HEK293 (cell line): Measurements from ENCODE around the gene CLEC4G.

Source experiments
- CTCF ChIA-PET: fragments of 350-600 bp; formaldehyde crosslinking; extraction: SDS; loops from one replicate; lab custom pipeline; 2021; ENCODE audit warnings: antibody characterized with exemption; lab: Yijun Ruan, JAX
- POLR2A ChIA-PET: fragments of 300-600 bp; formaldehyde crosslinking; extraction: SDS; loops from one replicate; lab custom pipeline; 2020; ENCODE audit warnings: antibody characterized with exemption, inconsistent platforms; lab: Yijun Ruan, JAX
- H3K27ac ChIP-seq: fragments of 200-500 bp; sonication (Bioruptor generic); 2 replicates; pipeline ENCODE4 v1.5.1; 2014; ENCODE audit warnings: low read depth, low read length, control low read depth, inconsistent platforms; ENCODE audit errors: extremely low read depth
- H3K36me3 ChIP-seq, 2 experiments: fragments of 200-500 bp in 1 of 2; sonication (Bioruptor generic) in 1 of 2; 1 replicate in 1 of 2; 2 replicates in 1 of 2; pipeline ENCODE4 v1.5.1; 2014 to 2017; ENCODE audit warnings: inconsistent platforms in 2 of 2, low read length in 2 of 2; ENCODE audit not compliant: control insufficient read depth in 2 of 2, insufficient read depth in 1 of 2
- H3K4me1 ChIP-seq: fragments of 200-500 bp; sonication (Bioruptor generic); 2 replicates; pipeline ENCODE4 v1.5.1; 2014; ENCODE audit warnings: mild to moderate bottlenecking, low read length, inconsistent platforms; ENCODE audit not compliant: control insufficient read depth, insufficient read depth
- H3K4me3 ChIP-seq: 2 replicates; pipeline ENCODE4 v1.5.1; 2011; ENCODE audit warnings: low read depth, mild to moderate bottlenecking, control low read depth, low read length, moderate library complexity
- H3K9me3 ChIP-seq: fragments of 200-500 bp; sonication (Bioruptor generic); 2 replicates; pipeline ENCODE4 v1.5.1; 2014; ENCODE audit warnings: low read depth, low read length, inconsistent platforms; ENCODE audit not compliant: control insufficient read depth, insufficient read depth
- EGR2 ChIP-seq: fragments of 450-650 bp; formaldehyde crosslinking; IDR thresholded peaks from 2 replicates; pipeline ENCODE4 v1.5.1; 2016; ENCODE audit warnings: low read depth, missing biosample characterization, missing genetic modification characterization
- HOXD13 ChIP-seq: sonication (generic); formaldehyde crosslinking; IDR thresholded peaks from 2 replicates; pipeline ENCODE4 v1.8.0; 2022; ENCODE audit warnings: missing genetic modification reagents, borderline replicate concordance
- IKZF3 ChIP-seq: fragments of 450-650 bp; IDR thresholded peaks from 2 replicates; pipeline ENCODE4 v1.5.0; 2018; ENCODE audit warnings: missing biosample characterization, mild to moderate bottlenecking, missing genetic modification characterization, moderate library complexity
- KLF10 ChIP-seq: fragments of 450-650 bp; IDR thresholded peaks from 2 replicates; pipeline ENCODE4 v1.5.1; 2018; ENCODE audit warnings: missing biosample characterization, mild to moderate bottlenecking, missing genetic modification characterization
- OSR2 ChIP-seq: fragments of 450-650 bp; formaldehyde crosslinking; IDR thresholded peaks from 2 replicates; pipeline ENCODE4 v1.5.1; 2016; ENCODE audit warnings: missing biosample characterization, missing genetic modification characterization
- SETDB1 ChIP-seq: IDR thresholded peaks from one replicate; pipeline ENCODE4 v1.6.1; 2017; ENCODE audit warnings: mild to moderate bottlenecking, low read length, moderate library complexity, mixed read lengths; ENCODE audit not compliant: insufficient read length
- ZFHX2 ChIP-seq: fragments of 450-650 bp; formaldehyde crosslinking; conservative IDR thresholded peaks from 2 replicates; pipeline ENCODE4 v1.5.1; 2016; ENCODE audit warnings: missing biosample characterization, missing genetic modification characterization
- ZIC2 ChIP-seq: fragments of 450-650 bp; formaldehyde crosslinking; IDR thresholded peaks from 2 replicates; pipeline ENCODE4 v1.5.1; 2016; ENCODE audit warnings: missing biosample characterization, missing genetic modification characterization
- ZNF169 ChIP-seq: fragments of 450-650 bp; formaldehyde crosslinking; IDR thresholded peaks from 2 replicates; pipeline ENCODE4 v1.5.1; 2016; ENCODE audit warnings: missing biosample characterization, missing genetic modification characterization
- ZNF175 ChIP-seq: fragments of 450-650 bp; formaldehyde crosslinking; IDR thresholded peaks from 2 replicates; pipeline ENCODE4 v1.5.1; 2016; ENCODE audit warnings: missing biosample characterization, missing genetic modification characterization
- ZNF2 ChIP-seq: fragments of 450-650 bp; formaldehyde crosslinking; IDR thresholded peaks from 2 replicates; pipeline ENCODE4 v1.5.1; 2016; ENCODE audit warnings: missing biosample characterization, missing genetic modification characterization
- ZNF202 ChIP-seq: fragments of 450-650 bp; formaldehyde crosslinking; IDR thresholded peaks from 2 replicates; pipeline ENCODE4 v1.5.1; 2016; ENCODE audit warnings: missing biosample characterization, missing genetic modification characterization, borderline replicate concordance
- ZNF24 ChIP-seq: fragments of 450-650 bp; formaldehyde crosslinking; IDR thresholded peaks from 2 replicates; pipeline ENCODE4 v1.5.1; 2016; ENCODE audit warnings: missing biosample characterization, missing genetic modification characterization
- ZNF37A ChIP-seq: fragments of 450-650 bp; IDR thresholded peaks from 2 replicates; pipeline ENCODE4 v1.5.1; 2018; ENCODE audit warnings: missing biosample characterization, missing genetic modification characterization
- ZNF416 ChIP-seq: fragments of 450-650 bp; formaldehyde crosslinking; IDR thresholded peaks from 2 replicates; pipeline ENCODE4 v1.5.1; 2016; ENCODE audit warnings: missing biosample characterization, missing genetic modification characterization
- ZNF423 ChIP-seq: fragments of 450-650 bp; formaldehyde crosslinking; IDR thresholded peaks from 2 replicates; pipeline ENCODE4 v1.5.1; 2016; ENCODE audit warnings: missing biosample characterization, missing genetic modification characterization
- ZNF529 ChIP-seq: fragments of 450-650 bp; formaldehyde crosslinking; IDR thresholded peaks from 2 replicates; pipeline ENCODE4 v1.5.1; 2017; ENCODE audit warnings: missing genetic modification characterization, missing biosample characterization; ENCODE audit not compliant: insufficient replicate concordance
- ZNF585B ChIP-seq: fragments of 450-650 bp; formaldehyde crosslinking; IDR thresholded peaks from 2 replicates; pipeline ENCODE4 v1.5.1; 2016; ENCODE audit warnings: missing biosample characterization, missing genetic modification characterization
- ZNF596 ChIP-seq: fragments of 450-650 bp; IDR thresholded peaks from 2 replicates; pipeline ENCODE4 v1.5.0; 2018; ENCODE audit warnings: missing biosample characterization, mild to moderate bottlenecking, missing genetic modification characterization, moderate library complexity
- ZNF621 ChIP-seq: fragments of 450-650 bp; formaldehyde crosslinking; IDR thresholded peaks from 2 replicates; pipeline ENCODE4 v1.5.1; 2017; ENCODE audit warnings: missing biosample characterization, missing genetic modification characterization
- ZNF654 ChIP-seq: fragments of 450-650 bp; formaldehyde crosslinking; IDR thresholded peaks from 2 replicates; pipeline ENCODE4 v1.5.1; 2016; ENCODE audit warnings: low read depth, missing biosample characterization, missing genetic modification characterization
- ZNF670 ChIP-seq: fragments of 450-650 bp; formaldehyde crosslinking; IDR thresholded peaks from 2 replicates; pipeline ENCODE4 v1.5.1; 2016; ENCODE audit warnings: missing biosample characterization, missing genetic modification characterization, low read depth
- ZNF677 ChIP-seq: fragments of 450-650 bp; IDR thresholded peaks from 2 replicates; pipeline ENCODE4 v1.5.0; 2018; ENCODE audit warnings: missing biosample characterization, mild to moderate bottlenecking, missing genetic modification characterization, moderate library complexity
- TF ChIP-seq, protein P1 (sequence below): fragments of 450-650 bp; formaldehyde crosslinking; IDR thresholded peaks from 2 replicates; pipeline ENCODE4 v1.5.1; 2016; ENCODE audit warnings: missing biosample characterization, missing genetic modification characterization
- TF ChIP-seq, protein P2 (sequence below): fragments of 450-650 bp; formaldehyde crosslinking; IDR thresholded peaks from 2 replicates; pipeline ENCODE4 v1.5.1; 2016; ENCODE audit warnings: missing biosample characterization, missing genetic modification characterization, borderline replicate concordance

Gene CLEC4G

DNA sequence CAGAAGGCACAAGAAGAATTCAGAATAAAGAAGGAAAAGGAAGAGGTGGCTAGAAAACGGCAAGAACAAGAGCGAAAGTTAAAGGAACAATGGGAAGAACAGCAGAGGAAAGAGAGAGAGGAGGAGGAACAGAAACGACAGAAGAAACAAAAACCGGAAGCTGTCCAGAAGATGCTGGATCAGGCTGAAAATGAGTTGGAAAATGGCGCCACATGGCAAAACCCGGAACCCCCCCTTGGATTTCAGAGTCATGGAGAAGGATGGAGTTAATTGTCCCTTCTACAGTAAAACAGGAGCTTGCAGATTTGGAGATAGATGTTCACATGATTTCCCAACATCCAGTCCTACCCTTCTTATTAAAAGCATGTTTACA, 8.8 kb upstream of the CLEC4G start:
- Histone ChIP-seq H3K9me3 (no peaks in the 10 kb centered on the region), H3K36me3 (no peaks in the 10 kb centered on the region), H3K4me1 (no peaks in the 10 kb centered on the region), H3K4me3 (no peak overlapping the region), H3K27ac (no peak overlapping the region)
- ChIA-PET CTCF (interaction anchor here (1.2 kb wide), 1 partner anchor 59 kb away, joined by 4 read pairs; no protein-coding TSS in a partner anchor), POLR2A (no interaction called here)
- TF ChIP-seq ZNF416 (tag by site-specific recombination): no peak
- no peak for TF ChIP-seq HOXD13 (CRISPR knock-in tag)
- no peak for TF ChIP-seq IKZF3 (tag by site-specific recombination)
- TF ChIP-seq ZNF423 (tag by site-specific recombination): no peak
- TF ChIP-seq ZIC2 (tag by site-specific recombination): no peak
- no peak for TF ChIP-seq OSR2 (tag by site-specific recombination)
- TF ChIP-seq ZNF175 (tag by site-specific recombination): no peak

DNA sequence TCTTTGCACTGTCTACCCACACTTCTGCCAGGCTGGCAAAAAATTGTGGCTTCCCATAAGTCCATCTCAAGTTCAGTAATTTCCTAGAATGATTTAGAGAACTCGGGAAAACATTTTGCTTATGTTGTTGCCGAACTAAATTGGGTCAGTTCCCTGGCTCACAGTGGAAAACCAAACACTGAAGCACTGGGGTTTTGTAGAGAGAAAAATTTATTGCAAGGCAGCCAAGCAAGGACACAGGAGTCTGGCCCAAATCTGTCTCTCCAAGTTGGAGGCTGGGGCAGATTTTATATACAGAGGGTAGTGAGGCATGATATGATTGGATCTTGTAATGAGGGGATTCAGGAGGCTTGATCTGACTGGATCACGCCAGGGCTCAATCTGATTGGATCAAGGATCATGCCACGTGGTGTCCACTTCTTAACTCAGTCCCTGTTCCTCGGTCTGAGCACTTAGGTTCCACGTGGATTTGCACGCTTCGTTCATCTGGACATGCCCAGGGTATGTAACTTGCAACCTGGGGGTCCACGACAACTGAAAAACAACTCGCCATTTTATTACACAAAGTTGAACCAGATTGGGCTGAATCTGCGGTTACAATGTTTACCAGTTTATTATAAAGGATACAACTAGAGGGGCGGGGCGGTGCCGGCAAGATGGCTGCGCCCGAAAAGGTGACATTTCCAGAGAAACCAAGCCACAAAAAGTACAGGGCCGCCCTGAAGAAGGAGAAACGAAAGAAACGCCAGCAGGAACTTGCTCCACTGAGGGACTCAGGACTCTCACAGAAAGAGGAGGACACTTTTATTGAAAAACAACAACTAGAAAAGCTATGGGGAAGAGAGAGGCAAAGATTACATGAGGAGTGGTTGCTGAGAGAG, 8.1 kb upstream of the CLEC4G start:
- ChIA-PET CTCF (interaction anchor here (0.6 to 1.1 kb wide), 3 partner anchors 30 to 599 kb away, joined by 3 to 5 read pairs (median 4); no protein-coding TSS in a partner anchor), POLR2A (no interaction called here)
- H3K4me3 ChIP-seq: no peak overlapping the region
- H3K27ac ChIP-seq: no peak overlapping the region
- no peaks in the 10 kb centered on the region for H3K36me3 ChIP-seq
- no peaks in the 10 kb centered on the region for H3K9me3 ChIP-seq
- H3K4me1 ChIP-seq: no peaks in the 10 kb centered on the region
- no peak for TF ChIP-seq KLF10
- no peak for TF ChIP-seq ZNF529 (tag by site-specific recombination)
- no peak for TF ChIP-seq SETDB1
- no peak for TF ChIP-seq ZNF169
- no peak for TF ChIP-seq ZNF596 (tag by site-specific recombination)
- no peak for TF ChIP-seq EGR2
- TF ChIP-seq ZNF37A (tag by site-specific recombination): no peak
- no peak for TF ChIP-seq ZNF677 (tag by site-specific recombination)
- TF ChIP-seq ZNF585B (tag by site-specific recombination): no peak

DNA sequence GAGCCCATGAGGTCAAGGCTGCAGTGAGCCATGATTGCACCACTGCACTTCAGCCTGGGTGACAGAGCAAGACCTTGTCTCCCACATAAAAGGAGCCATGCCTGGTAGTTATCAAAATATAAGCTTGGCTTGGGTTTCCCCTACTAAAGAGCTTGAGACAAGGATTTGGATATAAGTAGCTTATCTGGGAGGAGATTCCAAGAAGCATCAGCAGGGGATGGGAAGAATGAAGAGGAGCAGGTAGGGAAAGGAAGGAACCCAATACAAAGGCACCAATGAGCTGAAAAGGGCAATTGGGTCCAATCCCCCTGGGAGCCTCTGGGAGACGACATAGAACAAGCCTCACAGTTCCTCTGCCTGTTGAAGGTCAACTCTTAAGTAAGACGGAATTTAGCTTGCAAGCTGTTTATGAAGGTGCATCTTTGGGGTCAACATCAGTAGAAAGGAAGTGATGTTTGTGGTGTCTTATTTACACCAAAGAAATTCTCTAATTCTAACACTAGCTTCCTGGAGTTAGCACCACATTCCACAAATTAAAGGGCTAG, 7.4 kb upstream of the CLEC4G start:
- Histone ChIP-seq H3K27ac (no peak overlapping the region), H3K9me3 (no peaks in the 10 kb centered on the region), H3K36me3 (no peaks in the 10 kb centered on the region)
- CTCF ChIA-PET: interaction anchor here (0.6 to 1.2 kb wide), 4 partner anchors 31 to 599 kb away, joined by 3 to 6 read pairs (median 4); no protein-coding TSS in a partner anchor
- TF ChIP-seq ZNF24: no peak
- TF ChIP-seq ZNF621 (tag by site-specific recombination): no peak
- no peak for TF ChIP-seq ZNF670 (tag by site-specific recombination)
- TF ChIP-seq ZNF2 (tag by site-specific recombination): no peak
- no peak for TF ChIP-seq ZNF202 (tag by site-specific recombination)
- TF ChIP-seq, protein P1, sequence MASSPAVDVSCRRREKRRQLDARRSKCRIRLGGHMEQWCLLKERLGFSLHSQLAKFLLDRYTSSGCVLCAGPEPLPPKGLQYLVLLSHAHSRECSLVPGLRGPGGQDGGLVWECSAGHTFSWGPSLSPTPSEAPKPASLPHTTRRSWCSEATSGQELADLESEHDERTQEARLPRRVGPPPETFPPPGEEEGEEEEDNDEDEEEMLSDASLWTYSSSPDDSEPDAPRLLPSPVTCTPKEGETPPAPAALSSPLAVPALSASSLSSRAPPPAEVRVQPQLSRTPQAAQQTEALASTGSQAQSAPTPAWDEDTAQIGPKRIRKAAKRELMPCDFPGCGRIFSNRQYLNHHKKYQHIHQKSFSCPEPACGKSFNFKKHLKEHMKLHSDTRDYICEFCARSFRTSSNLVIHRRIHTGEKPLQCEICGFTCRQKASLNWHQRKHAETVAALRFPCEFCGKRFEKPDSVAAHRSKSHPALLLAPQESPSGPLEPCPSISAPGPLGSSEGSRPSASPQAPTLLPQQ (tag by site-specific recombination): no peak
- TF ChIP-seq ZNF423 (tag by site-specific recombination): no peak
- TF ChIP-seq ZFHX2 (tag by site-specific recombination): no peak
- TF ChIP-seq, protein P2, sequence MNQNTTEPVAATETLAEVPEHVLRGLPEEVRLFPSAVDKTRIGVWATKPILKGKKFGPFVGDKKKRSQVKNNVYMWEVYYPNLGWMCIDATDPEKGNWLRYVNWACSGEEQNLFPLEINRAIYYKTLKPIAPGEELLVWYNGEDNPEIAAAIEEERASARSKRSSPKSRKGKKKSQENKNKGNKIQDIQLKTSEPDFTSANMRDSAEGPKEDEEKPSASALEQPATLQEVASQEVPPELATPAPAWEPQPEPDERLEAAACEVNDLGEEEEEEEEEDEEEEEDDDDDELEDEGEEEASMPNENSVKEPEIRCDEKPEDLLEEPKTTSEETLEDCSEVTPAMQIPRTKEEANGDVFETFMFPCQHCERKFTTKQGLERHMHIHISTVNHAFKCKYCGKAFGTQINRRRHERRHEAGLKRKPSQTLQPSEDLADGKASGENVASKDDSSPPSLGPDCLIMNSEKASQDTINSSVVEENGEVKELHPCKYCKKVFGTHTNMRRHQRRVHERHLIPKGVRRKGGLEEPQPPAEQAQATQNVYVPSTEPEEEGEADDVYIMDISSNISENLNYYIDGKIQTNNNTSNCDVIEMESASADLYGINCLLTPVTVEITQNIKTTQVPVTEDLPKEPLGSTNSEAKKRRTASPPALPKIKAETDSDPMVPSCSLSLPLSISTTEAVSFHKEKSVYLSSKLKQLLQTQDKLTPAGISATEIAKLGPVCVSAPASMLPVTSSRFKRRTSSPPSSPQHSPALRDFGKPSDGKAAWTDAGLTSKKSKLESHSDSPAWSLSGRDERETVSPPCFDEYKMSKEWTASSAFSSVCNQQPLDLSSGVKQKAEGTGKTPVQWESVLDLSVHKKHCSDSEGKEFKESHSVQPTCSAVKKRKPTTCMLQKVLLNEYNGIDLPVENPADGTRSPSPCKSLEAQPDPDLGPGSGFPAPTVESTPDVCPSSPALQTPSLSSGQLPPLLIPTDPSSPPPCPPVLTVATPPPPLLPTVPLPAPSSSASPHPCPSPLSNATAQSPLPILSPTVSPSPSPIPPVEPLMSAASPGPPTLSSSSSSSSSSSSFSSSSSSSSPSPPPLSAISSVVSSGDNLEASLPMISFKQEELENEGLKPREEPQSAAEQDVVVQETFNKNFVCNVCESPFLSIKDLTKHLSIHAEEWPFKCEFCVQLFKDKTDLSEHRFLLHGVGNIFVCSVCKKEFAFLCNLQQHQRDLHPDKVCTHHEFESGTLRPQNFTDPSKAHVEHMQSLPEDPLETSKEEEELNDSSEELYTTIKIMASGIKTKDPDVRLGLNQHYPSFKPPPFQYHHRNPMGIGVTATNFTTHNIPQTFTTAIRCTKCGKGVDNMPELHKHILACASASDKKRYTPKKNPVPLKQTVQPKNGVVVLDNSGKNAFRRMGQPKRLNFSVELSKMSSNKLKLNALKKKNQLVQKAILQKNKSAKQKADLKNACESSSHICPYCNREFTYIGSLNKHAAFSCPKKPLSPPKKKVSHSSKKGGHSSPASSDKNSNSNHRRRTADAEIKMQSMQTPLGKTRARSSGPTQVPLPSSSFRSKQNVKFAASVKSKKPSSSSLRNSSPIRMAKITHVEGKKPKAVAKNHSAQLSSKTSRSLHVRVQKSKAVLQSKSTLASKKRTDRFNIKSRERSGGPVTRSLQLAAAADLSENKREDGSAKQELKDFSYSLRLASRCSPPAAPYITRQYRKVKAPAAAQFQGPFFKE (tag by site-specific recombination): no peak
- TF ChIP-seq ZNF654: no peak
- TF ChIP-seq, all 188 proteins: peak for 0
- POLR2A ChIA-PET: no interaction called here
- H3K4me1 ChIP-seq: no peaks in the 10 kb centered on the region
- no peak overlapping the region for H3K4me3 ChIP-seq
